GM10266 (cell line): Measurements from ENCODE around the gene CCNL2.
A peak's percentile ranks its signal among the peaks of the same experiment; 100 is the strongest.

ENCODE experiments used
- DNase-seq: peaks from one replicate; pipeline ENCODE4 v3.0.0; 2012; ENCODE audit errors: extremely low spot score
- TF ChIP-seq, protein P1 (sequence below): IDR thresholded peaks from 2 replicates; pipeline ENCODE4 v1.5.1; 2012; ENCODE audit warnings: mild to moderate bottlenecking, low read depth; ENCODE audit not compliant: control insufficient read depth, insufficient read depth; ENCODE audit errors: missing control alignments

CCNL2 gene

GRCh38 chr1:1434824-1435105, 35.6 kb upstream of the CCNL2 start:
- TF ChIP-seq, protein P1, sequence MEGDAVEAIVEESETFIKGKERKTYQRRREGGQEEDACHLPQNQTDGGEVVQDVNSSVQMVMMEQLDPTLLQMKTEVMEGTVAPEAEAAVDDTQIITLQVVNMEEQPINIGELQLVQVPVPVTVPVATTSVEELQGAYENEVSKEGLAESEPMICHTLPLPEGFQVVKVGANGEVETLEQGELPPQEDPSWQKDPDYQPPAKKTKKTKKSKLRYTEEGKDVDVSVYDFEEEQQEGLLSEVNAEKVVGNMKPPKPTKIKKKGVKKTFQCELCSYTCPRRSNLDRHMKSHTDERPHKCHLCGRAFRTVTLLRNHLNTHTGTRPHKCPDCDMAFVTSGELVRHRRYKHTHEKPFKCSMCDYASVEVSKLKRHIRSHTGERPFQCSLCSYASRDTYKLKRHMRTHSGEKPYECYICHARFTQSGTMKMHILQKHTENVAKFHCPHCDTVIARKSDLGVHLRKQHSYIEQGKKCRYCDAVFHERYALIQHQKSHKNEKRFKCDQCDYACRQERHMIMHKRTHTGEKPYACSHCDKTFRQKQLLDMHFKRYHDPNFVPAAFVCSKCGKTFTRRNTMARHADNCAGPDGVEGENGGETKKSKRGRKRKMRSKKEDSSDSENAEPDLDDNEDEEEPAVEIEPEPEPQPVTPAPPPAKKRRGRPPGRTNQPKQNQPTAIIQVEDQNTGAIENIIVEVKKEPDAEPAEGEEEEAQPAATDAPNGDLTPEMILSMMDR: no peak

DNA sequence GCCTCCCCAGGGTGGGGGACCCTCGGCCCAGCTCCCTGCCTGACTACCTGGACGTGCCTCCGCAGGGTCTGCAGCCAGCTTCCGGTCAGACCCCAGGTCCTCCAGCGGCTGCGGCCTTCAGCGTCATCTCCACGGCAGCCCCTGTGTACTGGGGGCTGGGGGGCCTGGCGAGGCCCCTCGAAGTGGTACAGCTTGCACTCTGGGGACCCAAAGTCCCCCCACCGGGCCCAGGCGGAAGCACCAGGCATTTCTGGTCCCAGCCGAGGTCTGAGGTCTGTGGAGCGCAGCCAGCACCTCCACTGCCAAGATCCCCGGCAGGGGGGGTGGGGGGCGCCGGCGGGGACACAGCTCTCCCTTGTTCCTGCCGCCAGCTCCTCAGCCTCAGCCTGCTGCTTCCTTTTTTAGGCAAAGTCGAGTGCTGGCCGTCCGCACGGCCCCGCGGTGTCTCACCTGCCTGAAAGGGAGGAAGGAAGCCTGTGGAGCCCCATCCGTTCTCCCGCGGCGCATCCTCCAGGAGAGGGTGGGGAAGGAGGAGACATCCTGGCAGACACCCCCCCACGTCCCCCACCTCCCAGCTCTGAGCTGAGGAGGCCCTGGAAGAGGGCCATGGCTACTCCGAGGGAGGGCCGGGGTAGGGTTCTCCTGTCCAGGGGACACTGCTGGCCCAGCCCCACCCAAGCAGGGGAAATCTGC, 35.1 kb upstream of the CCNL2 start:
- TF ChIP-seq, protein P1: no peak
- peak; percentile 55 for DNase-seq

More at GRCh38 chr1:1434824-1435105, 35.6 kb upstream of the CCNL2 start:
- peak; percentile 43 for DNase-seq

GRCh38 chr1:1433804-1434130, 34.6 kb upstream of the CCNL2 start:
- DNase-seq: peak; percentile 49

GRCh38 chr1:1432951-1433803, 34.0 kb upstream of the CCNL2 start:
- TF ChIP-seq, protein P1: no peak
- peak; percentile 48 for DNase-seq

More at GRCh38 chr1:1433804-1434130, 34.6 kb upstream of the CCNL2 start:
- TF ChIP-seq, protein P1: no peak

DNA sequence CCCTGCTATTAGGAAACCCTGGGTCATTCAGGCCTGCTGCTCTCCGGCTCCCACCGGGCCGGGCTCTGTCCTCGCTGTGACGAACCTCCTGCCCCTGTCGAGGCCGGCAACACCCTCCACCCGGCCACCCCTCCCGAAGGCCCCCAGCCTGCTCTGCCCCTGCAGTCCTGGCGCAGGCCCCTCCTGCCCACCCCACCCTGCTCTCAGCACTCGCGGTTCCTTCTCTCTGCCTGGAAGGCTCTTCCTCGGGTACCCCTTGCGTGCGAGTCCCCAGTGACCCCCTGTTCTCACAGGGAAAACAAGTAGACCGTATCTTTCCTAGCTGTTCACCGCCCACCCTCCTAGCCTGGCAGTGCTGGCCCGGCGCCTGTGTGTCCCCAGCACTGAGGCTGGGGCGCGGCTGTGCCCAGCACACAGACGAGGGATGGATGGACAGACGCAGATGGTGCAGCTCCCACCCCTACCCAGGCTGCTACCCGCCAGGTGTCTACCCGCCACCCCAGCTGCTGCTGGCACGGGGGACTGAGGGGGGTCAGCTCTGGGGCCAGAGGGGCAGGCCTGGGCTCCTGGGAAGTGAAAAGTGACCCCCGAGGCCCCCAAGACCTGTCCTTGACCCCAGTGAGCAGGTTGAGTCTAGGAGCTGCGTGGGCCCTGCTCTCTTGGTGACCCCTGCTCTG, 33.3 kb upstream of the CCNL2 start:
- no peak for DNase-seq
- TF ChIP-seq, protein P1: no peak

- peak; percentile 43 for DNase-seq
- TF ChIP-seq, protein P1: no peak
Observed at GRCh38 chr1:1431845-1432273, 32.7 kb upstream of the CCNL2 start.
